GM12864 (cell line): Measurements from ENCODE around the gene TTC1.

Experiments used
- DNase-seq: peaks from one replicate; pipeline ENCODE4 v3.0.0-alpha.2; 2011; ENCODE audit warnings: low read depth
- H3K4me3 ChIP-seq: 2 replicates; pipeline ENCODE4 v1.5.1; 2011; ENCODE audit warnings: mild to moderate bottlenecking, low read depth, low read length, control low read depth
- CTCF ChIP-seq: IDR thresholded peaks from 2 replicates; pipeline ENCODE4 v1.5.1; 2011; ENCODE audit warnings: low read depth, mild to moderate bottlenecking, moderate library complexity, low read length, control low read depth, inconsistent platforms; ENCODE audit errors: missing control alignments

TTC1 gene

GRCh38 chr5:160071516-160071915 is 62.6 kb downstream of the TTC1 start:
- no peak for DNase-seq
- H3K4me3 ChIP-seq: no peak overlapping the region
- no peak for TF ChIP-seq CTCF

GRCh38 chr5:160071916-160072315 is 63.0 kb downstream of the TTC1 start:
- H3K4me3 ChIP-seq: no peak overlapping the region
- TF ChIP-seq CTCF: no peak
- DNase-seq: no peak

GRCh38 chr5:160075073-160075472 is 66.1 kb downstream of the TTC1 start:
- DNase-seq: no peak
- no peak overlapping the region for H3K4me3 ChIP-seq
- TF ChIP-seq CTCF: no peak

- no peak overlapping the region for H3K4me3 ChIP-seq
- DNase-seq: no peak
- no peak for TF ChIP-seq CTCF
Measured at GRCh38 chr5:160076997-160077396, 68.1 kb downstream of the TTC1 start.

GRCh38 chr5:160079753-160080152 is 70.8 kb downstream of the TTC1 start:
- no peak overlapping the region for H3K4me3 ChIP-seq
- no peak for TF ChIP-seq CTCF
- no peak for DNase-seq

GRCh38 chr5:160081495-160081894 is 72.6 kb downstream of the TTC1 start:
- TF ChIP-seq CTCF: no peak
- no peak overlapping the region for H3K4me3 ChIP-seq
- DNase-seq: no peak

GRCh38 chr5:160082614-160083500 is 73.9 kb downstream of the TTC1 start:
- no peak overlapping the region for H3K4me3 ChIP-seq
- TF ChIP-seq CTCF: no peak
- no peak for DNase-seq
